Measurements from ENCODE around the gene GIT1. TPM values are rescaled to one million over a fixed set of nuclear protein-coding genes. Genes with fewer than 3 reads are reported as not detected.

The GIT1 gene
- total and polyA plus RNA-seq, 9 of the 15 experiments (the other 6 are each of a cell fraction or from before 2014, with no cell fraction given) = 0.35 to 35.3 (median 17.1) TPM

DNA sequence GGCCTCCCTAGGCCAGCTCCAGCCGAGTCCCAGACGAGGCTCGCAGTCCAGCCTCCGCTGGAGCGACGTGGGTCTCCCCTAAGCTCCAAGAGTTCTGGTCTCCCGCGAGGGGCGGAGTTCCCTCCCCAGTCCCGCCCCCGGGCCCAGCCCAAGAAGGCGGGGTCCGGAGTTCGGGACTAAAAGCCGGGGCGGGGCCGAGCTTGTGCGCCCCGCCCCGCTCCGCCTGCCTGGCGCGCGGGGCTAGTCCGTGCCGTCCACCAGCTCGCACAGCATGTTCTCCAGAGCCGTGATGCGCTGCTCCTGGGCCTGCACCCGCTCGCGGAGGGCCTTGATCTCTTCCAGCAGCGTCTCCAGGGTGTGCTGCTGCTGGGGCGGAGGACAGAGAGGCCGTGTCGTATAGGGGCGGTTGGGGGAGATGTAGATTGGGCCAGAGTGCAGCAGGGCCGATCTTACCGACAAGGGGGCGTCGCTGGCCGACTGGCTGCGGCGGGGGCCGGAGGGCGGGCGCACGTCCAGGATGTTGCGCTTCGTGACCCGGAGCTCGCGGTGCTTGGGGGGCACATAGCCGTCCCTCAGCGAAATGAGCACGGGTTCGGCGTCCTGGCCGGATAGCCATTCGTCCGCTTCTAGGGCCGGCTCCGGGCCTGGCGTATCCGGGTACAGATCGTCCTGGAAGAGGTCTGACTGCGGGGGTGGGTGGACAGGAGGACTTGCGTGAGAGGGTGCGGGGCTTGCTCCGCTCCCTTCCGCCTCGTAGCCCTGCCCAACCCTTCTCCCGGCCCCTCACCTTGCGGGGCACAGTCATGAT, 26.2 kb upstream of the GIT1 start:
- H3K4me2 ChIP-seq (ENCODE audit: insufficient read depth, low read length) = peak overlapping the region; percentile 81
- no peaks in the 10 kb centered on the region for H3K9me3 ChIP-seq (replicated peaks; ENCODE audit: control insufficient read depth, insufficient read depth, low read depth, low read length)
- ATAC-seq (peak; percentile 93), DNase-seq (ENCODE audit: extremely low read depth in 1 of 4, low spot score in 3 of 4) (peak; percentile 92 to 98 (median 96)), FAIRE-seq (peak; percentile 83)
- H3K36me3 ChIP-seq (ENCODE audit: control insufficient read depth, insufficient read depth, low read length) = no peaks in the 10 kb centered on the region; the same call in 2 of the 3 replicates
- H3K9ac ChIP-seq (ENCODE audit: insufficient read depth in 1 of 2, low read depth in 2 of 2, low read length in 2 of 2) = peak overlapping the region in 1 of 2 experiments; percentile 92; a peak in 3 of 4 replicates
- H3K9me1 ChIP-seq (ENCODE audit: control insufficient read depth, insufficient read depth, low read length) = no peaks in the 10 kb centered on the region
- H3K27me3 ChIP-seq (ENCODE audit: control insufficient read depth in 2 of 2, insufficient read depth in 2 of 2, low read length in 2 of 2) = no peaks in the 10 kb centered on the region
- no TSS peak for BruUV-seq (replicated peaks)
- intact Hi-C loops (cut with micrococcal nuclease) = loop anchor here (1.0 to 10.0 kb wide), 2 partner anchors 35 to 471 kb away; no protein-coding TSS in a partner anchor
- in situ Hi-C loops (cut with MboI) = no loop called here
- peak overlapping the region; percentile 35 for H3K4me3 ChIP-seq
- peak overlapping the region; percentile 92 for H2AFZ ChIP-seq (ENCODE audit: low read depth, low read length)
- 11% methylated on average over 38 of the region's 74 CpGs for WGBS (ENCODE audit: insufficient coverage, low coverage, missing lambda C conversion rate)
- H3K79me2 ChIP-seq (ENCODE audit: control insufficient read depth, insufficient read depth, low read length) = no peaks in the 10 kb centered on the region
- no peaks in the 10 kb centered on the region; the same call in 1 of the 2 replicates for H4K20me1 ChIP-seq (replicated peaks; ENCODE audit: control insufficient read depth, insufficient read depth, low read length)
- H3K4me1 ChIP-seq (replicated peaks in 1 of 2; ENCODE audit: control insufficient read depth in 2 of 2, insufficient read depth in 2 of 2, low read length in 2 of 2) = peaks cover 27 to 61% of the 10 kb centered on the region in 2 experiments
- no peak overlapping the region for H3K27ac ChIP-seq (ENCODE audit: extremely low read depth, low read depth, low read length)
- ChIA-PET CTCF (ENCODE audit: low intra/inter-chr PET ratio) (interaction anchor here (0.7 kb wide), 1 partner anchor 490 kb away, joined by 5 read pairs; no protein-coding TSS in a partner anchor), POLR2A (interaction anchor here (0.5 to 1.0 kb wide), 6 partner anchors 28 to 775 kb away, joined by 3 to 4 read pairs (median 3); no protein-coding TSS in a partner anchor)
- TF ChIP-seq CREB1 (IDR thresholded peaks at IDR 0.05) = no peak
- no peak for TF ChIP-seq CREB1 (CRISPR knock-in tag; IDR thresholded peaks at IDR 0.05)
- peak; percentile 41 for TF ChIP-seq KDM5B (IDR thresholded peaks at IDR 0.05; ENCODE audit: insufficient replicate concordance, low read depth, low read length)
- no peak for TF ChIP-seq ID3 (CRISPR knock-in tag; IDR thresholded peaks at IDR 0.05)
- no peak for TF ChIP-seq ID3 (tag; IDR thresholded peaks at IDR 0.05)
- TF ChIP-seq, protein P1, sequence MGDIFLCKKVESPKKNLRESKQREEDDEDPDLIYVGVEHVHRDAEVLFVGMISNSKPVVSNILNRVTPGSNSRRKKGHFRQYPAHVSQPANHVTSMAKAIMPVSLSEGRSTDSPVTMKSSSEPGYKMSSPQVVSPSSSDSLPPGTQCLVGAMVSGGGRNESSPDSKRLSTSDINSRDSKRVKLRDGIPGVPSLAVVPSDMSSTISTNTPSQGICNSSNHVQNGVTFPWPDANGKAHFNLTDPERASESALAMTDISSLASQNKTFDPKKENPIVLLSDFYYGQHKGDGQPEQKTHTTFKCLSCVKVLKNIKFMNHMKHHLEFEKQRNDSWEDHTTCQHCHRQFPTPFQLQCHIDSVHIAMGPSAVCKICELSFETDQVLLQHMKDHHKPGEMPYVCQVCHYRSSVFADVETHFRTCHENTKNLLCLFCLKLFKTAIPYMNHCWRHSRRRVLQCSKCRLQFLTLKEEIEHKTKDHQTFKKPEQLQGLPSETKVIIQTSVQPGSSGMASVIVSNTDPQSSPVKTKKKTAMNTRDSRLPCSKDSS (IDR thresholded peaks at IDR 0.05; ENCODE audit: low read depth, partially characterized antibody) = no peak
- 0 out of 2 replicates have a peak, but pooled peaks have one; percentile 25 for TF ChIP-seq RB1 (IDR thresholded peaks at IDR 0.05; ENCODE audit: low read depth)
- TF ChIP-seq MIER1 (IDR thresholded peaks at IDR 0.05; ENCODE audit: low read depth) = no peak
- TF ChIP-seq SRSF7 (optimal IDR thresholded peaks at IDR 0.05; ENCODE audit: low read depth, low read length) = no peak
- TF ChIP-seq ZBTB7A (IDR thresholded peaks at IDR 0.05; ENCODE audit: borderline replicate concordance, control insufficient read depth, low read depth, low read length) = peak; percentile 24; the same call in 1 of the 2 replicates
- TF ChIP-seq CSDE1 (IDR thresholded peaks at IDR 0.05) = no peak
- 0 out of 2 replicates have a peak, but pooled peaks have one; percentile 30 for TF ChIP-seq POLR2A (conservative IDR thresholded peaks at IDR 0.05)
- TF ChIP-seq CTCF (IDR thresholded peaks at IDR 0.05 in 2 of 3, conservative IDR thresholded peaks at IDR 0.05 in 1 of 3; ENCODE audit: insufficient read depth in 2 of 3, low read depth in 1 of 3, low read length in 3 of 3) = no peak; a peak in 1 of 6 replicates
- no peak for TF ChIP-seq MCM2 (IDR thresholded peaks at IDR 0.05; ENCODE audit: low read depth)
- peak; percentile 42 for TF ChIP-seq BHLHE40 (IDR thresholded peaks at IDR 0.05; ENCODE audit: low read length)
- TF ChIP-seq SP1 (CRISPR knock-in tag; IDR thresholded peaks at IDR 0.05) = peak; percentile 42
- peak; percentile 25; the same call in 1 of the 2 replicates for TF ChIP-seq BCOR (IDR thresholded peaks at IDR 0.05)
- TF ChIP-seq POLR2G (IDR thresholded peaks at IDR 0.05; ENCODE audit: low read depth, low read length) = peak; percentile 76
- no peak for TF ChIP-seq ZNF583 (CRISPR knock-in tag; IDR thresholded peaks at IDR 0.05)

All from K562 (cell line).